PC-3 (cell line): ENCODE results near the gene GLCE. TPM values are rescaled to one million over a fixed set of nuclear protein-coding genes. Genes with fewer than 3 reads are reported as not detected.

Source experiments
- ATAC-seq: fragments of 200-7000 bp; cut with Tn5 transposase; 2 replicates; pipeline ENCODE4 v1.9.1; 2020; ENCODE audit warnings: mild to moderate bottlenecking, moderate library complexity
- BruUV-seq: library from RNA; stranded (reverse); fragments of 400-500 nt; replicated peaks from 2 replicates; lab custom pipeline; 2021; lab: Mats Ljungman, UMichigan
- CTCF ChIA-PET: fragments of 300-600 bp; sonication (Branson Sonifier 250); formaldehyde crosslinking; loops from one replicate; lab custom pipeline; 2022; ENCODE audit warnings: antibody characterized with exemption; lab: Charles Lee
- POLR2A ChIA-PET: fragments of 300-600 bp; sonication (Branson Sonifier 250); formaldehyde crosslinking; loops from one replicate; lab custom pipeline; 2022; ENCODE audit warnings: antibody characterized with exemption; ENCODE audit not compliant: unreplicated experiment; lab: Charles Lee
- DNase-seq: peaks from one replicate; pipeline ENCODE4 v3.0.0-alpha.2; 2015
- H2AFZ ChIP-seq: fragments of 300-600 bp; sonication (generic); 2 replicates; pipeline ENCODE4 v1.6.0; 2016; ENCODE audit warnings: antibody characterized with exemption, low read length
- H3F3A ChIP-seq: fragments of 300-600 bp; sonication (generic); one replicate; pipeline ENCODE4 v1.6.0; 2017; ENCODE audit warnings: antibody characterized with exemption, low read length, control low read depth, mild to moderate bottlenecking; ENCODE audit not compliant: unreplicated experiment
- H3K27ac ChIP-seq: fragments of 300-600 bp; sonication (generic); 2 replicates; pipeline ENCODE4 v1.5.1; 2016; ENCODE audit warnings: mild to moderate bottlenecking, low read length
- H3K27me3 ChIP-seq: fragments of 300-600 bp; sonication (generic); 2 replicates; pipeline ENCODE4 v1.6.1; 2016; ENCODE audit warnings: low read length, mixed read lengths
- H3K36me3 ChIP-seq: fragments of 300-600 bp; sonication (generic); 2 replicates; pipeline ENCODE4 v1.6.1; 2016; ENCODE audit warnings: low read depth, mixed run types, low read length, mixed read lengths
- H3K4me1 ChIP-seq: fragments of 300-600 bp; sonication (generic); 2 replicates; pipeline ENCODE4 v1.5.1; 2016; ENCODE audit warnings: low read length; ENCODE audit not compliant: insufficient read depth
- H3K4me2 ChIP-seq: fragments of 300-600 bp; sonication (generic); 2 replicates; pipeline ENCODE4 v1.6.0; 2016; ENCODE audit warnings: low read length
- H3K4me3 ChIP-seq: fragments of 300-600 bp; sonication (generic); 2 replicates; pipeline ENCODE4 v1.5.1; 2016; ENCODE audit warnings: mild to moderate bottlenecking, low read length, mixed read lengths
- H3K79me2 ChIP-seq: fragments of 300-600 bp; sonication (generic); 2 replicates; pipeline ENCODE4 v1.6.1; 2017; ENCODE audit warnings: low read length, mixed read lengths
- H3K9ac ChIP-seq: fragments of 300-600 bp; sonication (generic); 2 replicates; pipeline ENCODE4 v1.6.0; 2016; ENCODE audit warnings: mild to moderate bottlenecking, low read length
- H3K9me2 ChIP-seq: fragments of 300-600 bp; sonication (generic); replicated peaks from 2 replicates; pipeline ENCODE4 v1.6.1; 2016; ENCODE audit warnings: mixed run types, low read length, mixed read lengths
- H3K9me3 ChIP-seq: fragments of 300-600 bp; sonication (generic); 2 replicates; pipeline ENCODE4 v1.6.1; 2016; ENCODE audit warnings: low read length, mixed read lengths
- H4K20me1 ChIP-seq: fragments of 300-600 bp; sonication (generic); 2 replicates; pipeline ENCODE4 v1.6.1; 2016; ENCODE audit warnings: low read length, mixed read lengths
- EZH2 ChIP-seq: fragments of 300-600 bp; sonication (generic); IDR thresholded peaks from one replicate; pipeline ENCODE4 v1.6.1; 2017; ENCODE audit warnings: antibody characterized with exemption, mild to moderate bottlenecking, low read length; ENCODE audit not compliant: unreplicated experiment
- EZH2phosphoT487 ChIP-seq: fragments of 300-600 bp; sonication (generic); IDR thresholded peaks from 2 replicates; pipeline ENCODE4 v1.6.1; 2018; ENCODE audit warnings: mild to moderate bottlenecking, antibody characterized with exemption, low read length, borderline replicate concordance
- intact Hi-C: fragments of 100-400 bp; cut with micrococcal nuclease; formaldehyde crosslinking; loops from 2 replicates; pipeline ENCODE4 v1.9.0; 2023
- total RNA-seq: library from RNA; depleted of rRNA; stranded (reverse); fragments of >200 nt; gene quantifications from 2 replicates; pipeline ENCODE4 v1.2.3, GENCODE V29; 2014
- TF ChIP-seq, protein P1 (sequence below): fragments of 300-600 bp; sonication (generic); conservative IDR thresholded peaks from 2 replicates; pipeline ENCODE4 v1.5.1; 2017; ENCODE audit warnings: antibody characterized with exemption, low read depth, mild to moderate bottlenecking, low read length

Gene GLCE
- total RNA-seq, 1 experiment from 2014 or later: 15.4 TPM

DNA sequence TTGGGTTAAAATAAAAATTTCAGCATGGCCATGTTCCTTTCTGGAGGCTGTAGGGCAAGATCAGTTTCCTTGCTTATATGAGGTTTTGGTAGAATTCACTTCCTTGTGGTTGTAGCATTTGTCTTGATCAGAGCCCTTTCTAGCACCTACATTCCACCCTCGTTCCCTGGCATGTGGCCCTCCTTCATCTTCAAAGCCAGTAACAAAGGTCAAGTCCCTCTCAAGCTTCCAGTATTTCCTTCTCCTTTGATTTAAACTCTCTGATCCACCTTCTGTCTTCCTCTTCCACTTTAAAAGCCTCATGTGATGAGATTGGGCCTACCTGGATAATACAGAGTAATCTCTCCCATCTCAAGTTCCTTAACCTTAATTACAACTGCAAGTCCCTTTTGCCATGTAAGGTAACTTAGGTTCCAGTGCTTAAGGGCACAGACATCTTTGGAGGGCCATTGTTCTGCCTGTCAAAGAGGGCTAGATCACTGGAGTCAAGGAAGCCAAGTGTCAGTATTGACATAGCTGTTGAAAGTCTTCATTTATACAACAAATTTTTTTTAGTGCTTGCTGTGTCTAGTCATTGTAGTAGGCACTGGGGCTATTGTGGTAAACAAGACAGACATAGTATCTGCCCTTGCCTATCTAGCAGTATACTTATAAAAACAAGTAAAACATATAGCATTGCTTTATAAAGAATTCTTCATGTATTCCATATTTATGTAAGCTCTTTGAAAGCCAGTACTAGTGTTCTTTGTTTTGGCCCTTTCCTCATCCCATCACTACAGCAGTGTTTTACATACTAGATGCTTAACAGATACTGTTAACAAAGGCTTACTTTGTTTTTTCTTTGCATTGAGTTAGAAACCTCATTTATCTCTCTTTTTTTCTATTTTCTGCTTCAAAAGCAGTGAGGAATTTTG lies 40.7 kb downstream of the GLCE start:
- BruUV-seq: no TSS peak
- ATAC-seq (no peak), DNase-seq (no peak)
- intact Hi-C loops: no loop called here
- no peak overlapping the region for H3K4me2 ChIP-seq
- TF ChIP-seq, protein P1, sequence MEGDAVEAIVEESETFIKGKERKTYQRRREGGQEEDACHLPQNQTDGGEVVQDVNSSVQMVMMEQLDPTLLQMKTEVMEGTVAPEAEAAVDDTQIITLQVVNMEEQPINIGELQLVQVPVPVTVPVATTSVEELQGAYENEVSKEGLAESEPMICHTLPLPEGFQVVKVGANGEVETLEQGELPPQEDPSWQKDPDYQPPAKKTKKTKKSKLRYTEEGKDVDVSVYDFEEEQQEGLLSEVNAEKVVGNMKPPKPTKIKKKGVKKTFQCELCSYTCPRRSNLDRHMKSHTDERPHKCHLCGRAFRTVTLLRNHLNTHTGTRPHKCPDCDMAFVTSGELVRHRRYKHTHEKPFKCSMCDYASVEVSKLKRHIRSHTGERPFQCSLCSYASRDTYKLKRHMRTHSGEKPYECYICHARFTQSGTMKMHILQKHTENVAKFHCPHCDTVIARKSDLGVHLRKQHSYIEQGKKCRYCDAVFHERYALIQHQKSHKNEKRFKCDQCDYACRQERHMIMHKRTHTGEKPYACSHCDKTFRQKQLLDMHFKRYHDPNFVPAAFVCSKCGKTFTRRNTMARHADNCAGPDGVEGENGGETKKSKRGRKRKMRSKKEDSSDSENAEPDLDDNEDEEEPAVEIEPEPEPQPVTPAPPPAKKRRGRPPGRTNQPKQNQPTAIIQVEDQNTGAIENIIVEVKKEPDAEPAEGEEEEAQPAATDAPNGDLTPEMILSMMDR: no peak
- no peak for TF ChIP-seq EZH2
- no peaks in the 10 kb centered on the region for H3K4me1 ChIP-seq
- POLR2A ChIA-PET: no interaction called here
- H2AFZ ChIP-seq: no peak overlapping the region
- H3K9me3 ChIP-seq: no peaks in the 10 kb centered on the region
- H4K20me1 ChIP-seq: no peaks in the 10 kb centered on the region
- H3K27ac ChIP-seq: no peak overlapping the region
- no peak overlapping the region for H3K4me3 ChIP-seq
- H3K27me3 ChIP-seq: no peaks in the 10 kb centered on the region
- H3K9me2 ChIP-seq: no peaks in the 10 kb centered on the region
- H3K9ac ChIP-seq: no peak overlapping the region
- CTCF ChIA-PET: no interaction called here
- H3K36me3 ChIP-seq: no peaks in the 10 kb centered on the region
- no peaks in the 10 kb centered on the region for H3K79me2 ChIP-seq
- no peaks in the 10 kb centered on the region for H3F3A ChIP-seq

DNA sequence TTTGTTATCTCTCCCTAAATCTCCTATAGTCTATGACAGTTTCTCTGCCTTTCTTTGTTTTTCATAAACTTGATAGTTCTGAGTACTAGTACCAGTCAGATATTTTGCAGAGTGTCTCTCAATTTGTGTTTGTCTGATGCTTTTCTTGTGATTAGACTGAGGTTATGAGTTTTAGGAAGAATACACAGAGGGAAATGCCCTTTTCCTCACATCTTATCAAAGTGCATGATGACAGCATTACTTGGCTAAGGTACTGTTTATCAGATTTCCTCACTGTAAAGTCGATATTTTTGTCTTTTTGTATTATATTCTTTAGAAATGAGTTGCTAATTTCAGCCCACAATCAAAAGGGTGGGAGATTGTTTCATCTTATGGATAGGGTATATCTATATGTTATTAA lies 45.6 kb downstream of the GLCE start:
- H3F3A ChIP-seq: no peaks in the 10 kb centered on the region
- no peak for DNase-seq
- no peak overlapping the region for H3K4me2 ChIP-seq
- no peaks in the 10 kb centered on the region for H4K20me1 ChIP-seq
- no peak overlapping the region for H2AFZ ChIP-seq
- H3K79me2 ChIP-seq: no peaks in the 10 kb centered on the region
- no TSS peak for BruUV-seq
- H3K4me1 ChIP-seq: no peaks in the 10 kb centered on the region
- H3K9me2 ChIP-seq: no peaks in the 10 kb centered on the region
- H3K36me3 ChIP-seq: no peaks in the 10 kb centered on the region
- no peak for ATAC-seq
- TF ChIP-seq EZH2phosphoT487 (no peak), EZH2 (no peak)
- no peaks in the 10 kb centered on the region for H3K27me3 ChIP-seq
- intact Hi-C loops: no loop called here
- no peak overlapping the region for H3K9ac ChIP-seq
- ChIA-PET POLR2A (no interaction called here), CTCF (no interaction called here)
- no peak overlapping the region for H3K27ac ChIP-seq
- H3K9me3 ChIP-seq: no peaks in the 10 kb centered on the region
- H3K4me3 ChIP-seq: no peak overlapping the region

DNA sequence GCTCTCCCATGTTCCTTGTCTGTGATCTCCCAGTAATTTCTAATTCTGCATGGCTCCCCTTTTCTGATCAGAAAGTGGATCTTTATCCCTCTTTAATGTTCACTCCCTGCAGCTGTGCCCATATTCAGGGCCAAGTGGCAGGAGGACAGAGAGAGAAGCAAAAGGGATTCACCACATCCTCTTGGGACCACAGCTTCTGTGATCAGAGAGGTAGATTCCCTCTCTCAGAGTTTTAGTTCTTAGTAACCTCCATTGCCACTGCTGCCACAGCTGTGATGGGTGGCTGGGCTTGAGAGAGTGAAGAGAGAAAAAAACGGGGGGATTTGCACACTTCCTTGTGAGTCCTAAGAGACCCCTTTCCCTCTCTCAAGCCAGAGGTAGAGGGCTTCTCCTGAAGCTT lies 49.2 kb downstream of the GLCE start:
- Histone ChIP-seq H3K27me3 (no peaks in the 10 kb centered on the region), H3K4me2 (no peak overlapping the region), H3K4me1 (no peaks in the 10 kb centered on the region), H3K9me3 (no peaks in the 10 kb centered on the region), H3F3A (no peaks in the 10 kb centered on the region), H3K79me2 (no peaks in the 10 kb centered on the region), H4K20me1 (no peaks in the 10 kb centered on the region), H2AFZ (no peak overlapping the region), H3K9me2 (no peaks in the 10 kb centered on the region), H3K4me3 (no peak overlapping the region), H3K9ac (no peak overlapping the region), H3K36me3 (no peaks in the 10 kb centered on the region), H3K27ac (no peak overlapping the region)
- BruUV-seq: no TSS peak
- intact Hi-C loops: loop anchor here (5.0 kb wide), 1 partner anchor 37 kb away; no protein-coding TSS in a partner anchor
- TF ChIP-seq EZH2phosphoT487 (no peak), EZH2 (no peak)
- TF ChIP-seq, protein P1: no peak
- ATAC-seq (no peak), DNase-seq (no peak)
- ChIA-PET POLR2A (no interaction called here), CTCF (no interaction called here)
